Vagina (tissue), 2 donors: Measurements from ENCODE around the gene DOCK2. TPM values are rescaled to one million over a fixed set of nuclear protein-coding genes. Genes with fewer than 3 reads are reported as not detected.
"Not testable (repeated sequence)": the region's sequence is repeated elsewhere in the genome, so short reads cannot be mapped to it uniquely, and the experiment has no call there.

Experiments
- DNase-seq, 2 donors: peaks; one replicate each; pipeline ENCODE4 v3.0.0-alpha.2; 2017; ENCODE audit errors: extremely low spot score in 2 of 2
- H3K27ac ChIP-seq: fragments of 200-600 bp; sonication (generic); one replicate; pipeline ENCODE4 v1.5.1; 2019
- H3K27me3 ChIP-seq: fragments of 200-600 bp; sonication (generic); one replicate; pipeline ENCODE4 v1.5.1; 2019
- H3K36me3 ChIP-seq, 2 donors: fragments of 200-600 bp; sonication (generic); one replicate each; pipeline ENCODE4 v1.5.1; 2017 to 2019
- H3K4me1 ChIP-seq: fragments of 200-600 bp; sonication (generic); one replicate; pipeline ENCODE4 v1.5.1; 2019
- H3K4me3 ChIP-seq, 2 donors: fragments of 200-600 bp; sonication (generic); 1 replicate in 1 of 2; 2 replicates in 1 of 2; pipeline ENCODE4 v1.5.1; 2016 to 2019
- H3K9me3 ChIP-seq: fragments of 200-600 bp; sonication (generic); one replicate; pipeline ENCODE4 v1.5.1; 2019
- CTCF ChIP-seq, 3 experiments: fragments of 450-650 bp in 2 of 3; fragments of 200-600 bp in 1 of 3; sonication (generic) in 1 of 3; IDR thresholded peaks; one replicate each; pipeline ENCODE4 v1.5.1; 2017 to 2019; ENCODE audit warnings: antibody characterized with exemption in 3 of 3, mild to moderate bottlenecking in 2 of 3, moderate library complexity in 2 of 3
- POLR2A ChIP-seq, 2 donors: fragments of 450-650 bp; IDR thresholded peaks; one replicate each; pipeline ENCODE4 v1.6.1; 2017; ENCODE audit warnings: antibody characterized with exemption in 2 of 2, mild to moderate bottlenecking in 2 of 2, moderate library complexity in 2 of 2
- POLR2AphosphoS5 ChIP-seq, 2 donors: sonication (generic); formaldehyde crosslinking; IDR thresholded peaks; one replicate each; pipeline ENCODE4 v1.9.0; 2017; ENCODE audit warnings: antibody characterized with exemption in 2 of 2, mild to moderate bottlenecking in 2 of 2, low read depth in 1 of 2; ENCODE audit not compliant: insufficient read depth in 1 of 2
- intact Hi-C: fragments of 100-400 bp; cut with DNase I; formaldehyde crosslinking; loops from one replicate; pipeline ENCODE4 v1.15.1; 2023
- total RNA-seq: library from RNA; depleted of rRNA; stranded (reverse); fragments of >200 nt; gene quantifications from one replicate; pipeline ENCODE4 v1.2.3, GENCODE V29; 2016

Gene DOCK2
- total RNA-seq, 1 donor from 2014 or later: 18.2 TPM

GRCh38 chr5:169828385-169828784 is 191.3 kb downstream of the DOCK2 start:
- H3K4me3 ChIP-seq: no peak overlapping the region
- no peak for DNase-seq
- H3K36me3 ChIP-seq: no peaks in the 10 kb centered on the region
- intact Hi-C loops: no loop called here
- no peaks in the 10 kb centered on the region for H3K9me3 ChIP-seq
- no peak overlapping the region for H3K27ac ChIP-seq
- TF ChIP-seq POLR2AphosphoS5 (IDR thresholded peaks at IDR 0.05; ENCODE audit: insufficient read depth in 1 of 2, low read depth in 1 of 2) (no peak), CTCF (IDR thresholded peaks at IDR 0.05) (no peak), POLR2A (IDR thresholded peaks at IDR 0.05) (no peak)
- no peaks in the 10 kb centered on the region for H3K4me1 ChIP-seq
- H3K27me3 ChIP-seq: no peaks in the 10 kb centered on the region

GRCh38 chr5:169831331-169831730 is 194.3 kb downstream of the DOCK2 start:
- Histone ChIP-seq H3K4me1 (no peaks in the 10 kb centered on the region), H3K4me3 (no peak overlapping the region), H3K27me3 (no peaks in the 10 kb centered on the region), H3K9me3 (no peaks in the 10 kb centered on the region), H3K36me3 (no peaks in the 10 kb centered on the region), H3K27ac (no peak overlapping the region)
- DNase-seq: no peak
- TF ChIP-seq CTCF (IDR thresholded peaks at IDR 0.05) (no peak), POLR2AphosphoS5 (IDR thresholded peaks at IDR 0.05; ENCODE audit: insufficient read depth in 1 of 2, low read depth in 1 of 2) (no peak), POLR2A (IDR thresholded peaks at IDR 0.05) (no peak)
- intact Hi-C loops: no loop called here

- intact Hi-C loops: no loop called here
- Histone ChIP-seq H3K4me1 (no peaks in the 10 kb centered on the region), H3K36me3 (no peaks in the 10 kb centered on the region), H3K9me3 (no peaks in the 10 kb centered on the region), H3K4me3 (no peak overlapping the region), H3K27ac (no peak overlapping the region), H3K27me3 (no peaks in the 10 kb centered on the region)
- DNase-seq: no peak
- TF ChIP-seq POLR2A (IDR thresholded peaks at IDR 0.05): no peak
- no peak for TF ChIP-seq CTCF (IDR thresholded peaks at IDR 0.05)
- TF ChIP-seq POLR2AphosphoS5 (IDR thresholded peaks at IDR 0.05; ENCODE audit: insufficient read depth in 1 of 2, low read depth in 1 of 2): no peak
Observed at GRCh38 chr5:169832304-169832703, 195.2 kb downstream of the DOCK2 start.

- DNase-seq: no peak
- Histone ChIP-seq H3K9me3 (no peaks in the 10 kb centered on the region), H3K36me3 (no peaks in the 10 kb centered on the region), H3K27me3 (no peaks in the 10 kb centered on the region), H3K4me3 (no peak overlapping the region), H3K4me1 (no peaks in the 10 kb centered on the region), H3K27ac (no peak overlapping the region)
- TF ChIP-seq CTCF (IDR thresholded peaks at IDR 0.05) (no peak), POLR2AphosphoS5 (IDR thresholded peaks at IDR 0.05; ENCODE audit: insufficient read depth in 1 of 2, low read depth in 1 of 2) (no peak), POLR2A (IDR thresholded peaks at IDR 0.05) (no peak)
- intact Hi-C loops: no loop called here
Observed at GRCh38 chr5:169832845-169833244, 195.8 kb downstream of the DOCK2 start.

GRCh38 chr5:169833681-169834292 is 196.7 kb downstream of the DOCK2 start:
- H3K9me3 ChIP-seq, H3K27ac ChIP-seq, H3K27me3 ChIP-seq, DNase-seq, intact Hi-C loops, H3K36me3 ChIP-seq, H3K4me1 ChIP-seq, H3K4me3 ChIP-seq: not testable (repeated sequence)

- H3K9me3 ChIP-seq, H3K36me3 ChIP-seq, H3K27ac ChIP-seq, H3K4me1 ChIP-seq, DNase-seq, H3K4me3 ChIP-seq, intact Hi-C loops, H3K27me3 ChIP-seq: not testable (repeated sequence)
Observed at GRCh38 chr5:169834540-169834939, 197.5 kb downstream of the DOCK2 start.
